Liver (tissue), 3 donors: ENCODE measurements around the gene SLC24A3.

Experiments used
- CTCF ChIP-seq: fragments of 150-350 bp; IDR thresholded peaks from 2 replicates; pipeline ENCODE4 v1.5.1; 2017; ENCODE audit warnings: improper control_type of control experiment, low read depth, low read length; ENCODE audit not compliant: missing input control
- EGR1 ChIP-seq, 2 donors: IDR thresholded peaks; 2 replicates each; pipeline ENCODE4 v1.6.1; 2016 to 2018; ENCODE audit warnings: antibody characterized with exemption in 2 of 2, low read depth in 2 of 2
- GABPA ChIP-seq, 2 donors: IDR thresholded peaks in 1 of 2; conservative IDR thresholded peaks in 1 of 2; 2 replicates each; pipeline ENCODE4 v1.6.1; 2016; ENCODE audit warnings: antibody characterized with exemption in 2 of 2, mild to moderate bottlenecking in 1 of 2, moderate library complexity in 1 of 2
- HNF4A ChIP-seq, 2 donors: conservative IDR thresholded peaks; 2 replicates each; pipeline ENCODE4 v1.6.1; 2016; ENCODE audit warnings: antibody characterized with exemption in 2 of 2, mild to moderate bottlenecking in 2 of 2
- JUND ChIP-seq, 2 donors: IDR thresholded peaks; 2 replicates each; pipeline ENCODE4 v1.6.1; 2016; ENCODE audit warnings: antibody characterized with exemption in 2 of 2
- MAX ChIP-seq: IDR thresholded peaks from 2 replicates; pipeline ENCODE4 v1.6.1; 2016; ENCODE audit warnings: antibody characterized with exemption
- RAD21 ChIP-seq, 2 donors: IDR thresholded peaks; 2 replicates each; pipeline ENCODE4 v1.6.1; 2016; ENCODE audit warnings: antibody characterized with exemption in 2 of 2, mild to moderate bottlenecking in 2 of 2
- REST ChIP-seq: IDR thresholded peaks from 2 replicates; pipeline ENCODE4 v1.6.1; 2016; ENCODE audit warnings: antibody characterized with exemption, mild to moderate bottlenecking
- SP1 ChIP-seq: IDR thresholded peaks from 2 replicates; pipeline ENCODE4 v1.6.1; 2018; ENCODE audit warnings: antibody characterized with exemption, mild to moderate bottlenecking
- TAF1 ChIP-seq: conservative IDR thresholded peaks from 2 replicates; pipeline ENCODE4 v1.6.1; 2016; ENCODE audit warnings: antibody characterized with exemption, mild to moderate bottlenecking
- YY1 ChIP-seq: IDR thresholded peaks from 2 replicates; pipeline ENCODE4 v1.6.1; 2016; ENCODE audit warnings: antibody characterized with exemption, mild to moderate bottlenecking
- ZBTB33 ChIP-seq: IDR thresholded peaks from 2 replicates; pipeline ENCODE4 v1.6.1; 2016; ENCODE audit warnings: antibody characterized with exemption
- donor health status: healthy.
- donor health status: healthy.

- TF ChIP-seq CTCF (no peak), RAD21 (IDR thresholded peaks at IDR 0.05) (no peak), JUND (IDR thresholded peaks at IDR 0.05) (no peak), MAX (no peak), REST (no peak), TAF1 (no peak), GABPA (IDR thresholded peaks at IDR 0.05 in 1 of 2, conservative IDR thresholded peaks at IDR 0.05 in 1 of 2) (no peak), SP1 (no peak), HNF4A (conservative IDR thresholded peaks at IDR 0.05) (no peak), YY1 (no peak), EGR1 (IDR thresholded peaks at IDR 0.05; ENCODE audit: low read depth in 2 of 2) (no peak), ZBTB33 (no peak)
Measured at GRCh38 chr20:19620446-19620845, 408.0 kb downstream of the SLC24A3 start.
